Nephron progenitor cell (in vitro differentiated cells): ENCODE results near the gene PPP1R36.

Experiments
- DNase-seq: peaks from one replicate; pipeline ENCODE4 v3.0.0; 2021
- H3K27ac Mint-ChIP-seq: 2 replicates; pipeline ENCODE4 v1.8.0; 2021; ENCODE audit warnings: mild to moderate bottlenecking, moderate library complexity, mixed read lengths
- H3K27me3 Mint-ChIP-seq: 2 replicates; pipeline ENCODE4 v1.8.0; 2021; ENCODE audit warnings: mild to moderate bottlenecking, low read depth, mixed read lengths; ENCODE audit not compliant: poor library complexity
- H3K36me3 Mint-ChIP-seq: 2 replicates; pipeline ENCODE4 v1.8.0; 2021; ENCODE audit warnings: low read depth, mixed read lengths
- H3K4me1 Mint-ChIP-seq: 2 replicates; pipeline ENCODE4 v1.8.0; 2021; ENCODE audit warnings: mixed read lengths
- H3K4me3 Mint-ChIP-seq: 2 replicates; pipeline ENCODE4 v1.8.0; 2021; ENCODE audit warnings: mild to moderate bottlenecking, moderate library complexity, mixed read lengths
- H3K9me3 Mint-ChIP-seq: 2 replicates; pipeline ENCODE4 v1.8.0; 2021; ENCODE audit warnings: mild to moderate bottlenecking, moderate library complexity, mixed read lengths
- CTCF ChIP-seq: fragments of 200-600 bp; sonication (generic); IDR thresholded peaks from 2 replicates; pipeline ENCODE4 v1.5.0; 2021; ENCODE audit warnings: antibody characterized with exemption

The PPP1R36 gene

GRCh38 chr14:64536488-64537245 lies 13.1 kb upstream of the PPP1R36 start:
- Mint-ChIP-seq H3K9me3 (peaks cover 21% of the 10 kb centered on the region), H3K27ac (peak overlapping the region; percentile 48), H3K36me3 (peaks cover 15% of the 10 kb centered on the region), H3K4me1 (peaks cover 5% of the 10 kb centered on the region), H3K27me3 (peaks cover 6% of the 10 kb centered on the region), H3K4me3 (no peak overlapping the region)
- DNase-seq: no peak
- TF ChIP-seq CTCF: no peak

- Mint-ChIP-seq H3K4me3 (peak within 1 kb of the TSS; percentile 86), H3K27ac (peak within 1 kb of the TSS; percentile 94), H3K9me3 (peaks cover 37% of the 10 kb centered on the region), H3K27me3 (peaks cover 6% of the 10 kb centered on the region), H3K36me3 (peaks cover 23% of the 10 kb centered on the region), H3K4me1 (peaks cover 21% of the 10 kb centered on the region)
- DNase-seq: peak; percentile 94
- peak; percentile 33 for TF ChIP-seq CTCF
Measured at GRCh38 chr14:64540208-64541202, 9.3 kb upstream of the PPP1R36 start, which contains the start of gene HSPA2. Gene HSPA2, plus strand, starts transcription at chr14:64540741. Its CDS starts 109 bp downstream, at chr14:64540850.

GRCh38 chr14:64541261-64541971 lies 8.3 kb upstream of the PPP1R36 start:
- H3K36me3 Mint-ChIP-seq: peaks cover 19% of the 10 kb centered on the region
- no peak overlapping the region for H3K4me3 Mint-ChIP-seq
- peaks cover 37% of the 10 kb centered on the region for H3K9me3 Mint-ChIP-seq
- H3K4me1 Mint-ChIP-seq: peaks cover 21% of the 10 kb centered on the region
- DNase-seq: no peak
- no peak overlapping the region for H3K27ac Mint-ChIP-seq
- peaks cover 6% of the 10 kb centered on the region for H3K27me3 Mint-ChIP-seq
- no peak for TF ChIP-seq CTCF

GRCh38 chr14:64541972-64542835 lies 7.6 kb upstream of the PPP1R36 start:
- H3K4me1 Mint-ChIP-seq: peaks cover 21% of the 10 kb centered on the region
- no peak for DNase-seq
- H3K9me3 Mint-ChIP-seq: peaks cover 37% of the 10 kb centered on the region
- no peak for TF ChIP-seq CTCF
- H3K27ac Mint-ChIP-seq: peak overlapping the region; percentile 8
- H3K27me3 Mint-ChIP-seq: peaks cover 6% of the 10 kb centered on the region
- H3K36me3 Mint-ChIP-seq: peaks cover 19% of the 10 kb centered on the region
- no peak overlapping the region for H3K4me3 Mint-ChIP-seq

- peaks cover 9% of the 10 kb centered on the region for H3K27me3 Mint-ChIP-seq
- H3K9me3 Mint-ChIP-seq: peaks cover 37% of the 10 kb centered on the region
- DNase-seq: no peak
- H3K4me1 Mint-ChIP-seq: peaks cover 21% of the 10 kb centered on the region
- H3K4me3 Mint-ChIP-seq: no peak overlapping the region
- no peak for TF ChIP-seq CTCF
- peaks cover 19% of the 10 kb centered on the region for H3K36me3 Mint-ChIP-seq
- H3K27ac Mint-ChIP-seq: no peak overlapping the region
Measured at GRCh38 chr14:64542836-64543201, 6.9 kb upstream of the PPP1R36 start.
